Neural progenitor cell (in vitro differentiated cells): ENCODE measurements around the gene AQP12B. TPM values are rescaled to one million over a fixed set of nuclear protein-coding genes. Genes with fewer than 3 reads are reported as not detected.

Experiments
- DNase-seq: peaks from one replicate; pipeline ENCODE4 v3.0.0-alpha.2; 2016; ENCODE audit warnings: low spot score
- H2AFZ ChIP-seq: fragments of 200-600 bp; sonication (generic); replicated peaks from 2 replicates; pipeline ENCODE4 v1.6.1; 2016; ENCODE audit warnings: antibody characterized with exemption
- H3F3A ChIP-seq: fragments of 200-600 bp; sonication (generic); 2 replicates; pipeline ENCODE4 v1.6.1; 2016; ENCODE audit warnings: antibody characterized with exemption, low read depth
- H3K27ac ChIP-seq: fragments of 200-600 bp; sonication (generic); 2 replicates; pipeline ENCODE4 v1.5.1; 2016; ENCODE audit warnings: mild to moderate bottlenecking
- H3K27me3 ChIP-seq: fragments of 200-600 bp; sonication (generic); 2 replicates; pipeline ENCODE4 v1.6.1; 2016; ENCODE audit warnings: mild to moderate bottlenecking, moderate library complexity
- H3K36me3 ChIP-seq: fragments of 200-600 bp; sonication (generic); 2 replicates; pipeline ENCODE4 v1.5.1; 2016
- H3K4me1 ChIP-seq: fragments of 200-600 bp; sonication (generic); 2 replicates; pipeline ENCODE4 v1.6.1; 2016; ENCODE audit warnings: mixed run types
- H3K4me2 ChIP-seq: fragments of 200-600 bp; sonication (generic); 2 replicates; pipeline ENCODE4 v1.6.1; 2016
- H3K4me3 ChIP-seq: fragments of 200-600 bp; sonication (generic); 2 replicates; pipeline ENCODE4 v1.5.1; 2016
- H3K79me2 ChIP-seq: fragments of 200-600 bp; sonication (generic); 2 replicates; pipeline ENCODE4 v1.6.1; 2016; ENCODE audit warnings: low read depth
- H3K9ac ChIP-seq: fragments of 200-600 bp; sonication (generic); 2 replicates; pipeline ENCODE4 v1.6.1; 2016
- H3K9me3 ChIP-seq: fragments of 200-600 bp; sonication (generic); 2 replicates; pipeline ENCODE4 v1.5.1; 2016; ENCODE audit warnings: low read depth
- H4K20me1 ChIP-seq: fragments of 200-600 bp; sonication (generic); 2 replicates; pipeline ENCODE4 v1.6.1; 2016; ENCODE audit warnings: low read depth
- H3K27ac Mint-ChIP-seq: 3 replicates; pipeline ENCODE4 v1.8.0; 2021; ENCODE audit warnings: mixed read lengths
- H3K27me3 Mint-ChIP-seq: 2 replicates; pipeline ENCODE4 v1.8.0; 2022; ENCODE audit warnings: low read depth, mild to moderate bottlenecking, inconsistent platforms, moderate library complexity, mixed read lengths; ENCODE audit not compliant: insufficient read depth
- H3K36me3 Mint-ChIP-seq: 3 replicates; pipeline ENCODE4 v1.8.0; 2021; ENCODE audit warnings: mixed read lengths
- H3K4me1 Mint-ChIP-seq: 3 replicates; pipeline ENCODE4 v1.8.0; 2021; ENCODE audit warnings: mixed read lengths
- H3K4me3 Mint-ChIP-seq: 3 replicates; pipeline ENCODE4 v1.8.0; 2021; ENCODE audit warnings: mild to moderate bottlenecking, moderate library complexity, mixed read lengths
- H3K9me3 Mint-ChIP-seq: 3 replicates; pipeline ENCODE4 v1.8.0; 2020; ENCODE audit warnings: mixed read lengths
- CTCF ChIP-seq: fragments of 200-600 bp; sonication (generic); IDR thresholded peaks from 2 replicates; pipeline ENCODE4 v1.5.1; 2017; ENCODE audit warnings: antibody characterized with exemption, mild to moderate bottlenecking
- EZH2 ChIP-seq: fragments of 200-600 bp; sonication (generic); IDR thresholded peaks from 2 replicates; pipeline ENCODE4 v1.6.1; 2017; ENCODE audit warnings: antibody characterized with exemption, mild to moderate bottlenecking, moderate library complexity
- EZH2phosphoT487 ChIP-seq: fragments of 200-600 bp; sonication (generic); IDR thresholded peaks from 2 replicates; pipeline ENCODE4 v1.6.1; 2017; ENCODE audit warnings: antibody characterized with exemption
- total RNA-seq: library from RNA; depleted of rRNA; stranded (reverse); fragments of >200 nt; gene quantifications from 2 replicates; pipeline ENCODE4 v1.2.3, GENCODE V29; 2015; ENCODE audit warnings: low replicate concordance

Gene AQP12B
- total RNA-seq, 1 donor from 2014 or later: not detected

GRCh38 chr2:240642061-240642805 is 40.5 kb downstream of the AQP12B start:
- Histone ChIP-seq H3K9me3 (no peaks in the 10 kb centered on the region), H4K20me1 (no peaks in the 10 kb centered on the region), H3K36me3 (no peaks in the 10 kb centered on the region), H3K9ac (no peak overlapping the region), H3K27me3 (peaks cover 29% of the 10 kb centered on the region), H3K27ac (no peak overlapping the region), H3K4me1 (peaks cover under 1% of the 10 kb centered on the region), H3F3A (no peaks in the 10 kb centered on the region), H3K4me3 (no peak overlapping the region), H3K4me2 (no peak overlapping the region), H3K79me2 (no peaks in the 10 kb centered on the region), H2AFZ (no peak overlapping the region)
- H3K36me3 Mint-ChIP-seq: no peaks in the 10 kb centered on the region
- peaks cover 12% of the 10 kb centered on the region for H3K27me3 Mint-ChIP-seq
- peaks cover 9% of the 10 kb centered on the region for H3K4me1 Mint-ChIP-seq
- no peak overlapping the region for H3K27ac Mint-ChIP-seq
- H3K9me3 Mint-ChIP-seq: peaks cover 5% of the 10 kb centered on the region
- TF ChIP-seq CTCF (no peak), EZH2 (no peak), EZH2phosphoT487 (no peak)
- DNase-seq: no peak
- H3K4me3 Mint-ChIP-seq: no peak overlapping the region

- Histone ChIP-seq H4K20me1 (no peaks in the 10 kb centered on the region), H3F3A (no peaks in the 10 kb centered on the region), H3K36me3 (no peaks in the 10 kb centered on the region), H3K27ac (no peak overlapping the region), H3K4me1 (no peaks in the 10 kb centered on the region), H3K4me2 (no peak overlapping the region), H3K27me3 (peaks cover 29% of the 10 kb centered on the region), H3K9me3 (no peaks in the 10 kb centered on the region), H3K79me2 (no peaks in the 10 kb centered on the region), H2AFZ (no peak overlapping the region), H3K9ac (no peak overlapping the region), H3K4me3 (no peak overlapping the region)
- Mint-ChIP-seq H3K4me3 (no peak overlapping the region), H3K27ac (no peak overlapping the region), H3K9me3 (peaks cover 4% of the 10 kb centered on the region), H3K36me3 (no peaks in the 10 kb centered on the region), H3K27me3 (peaks cover 12% of the 10 kb centered on the region), H3K4me1 (peaks cover 9% of the 10 kb centered on the region)
- TF ChIP-seq CTCF (peak; percentile 71), EZH2phosphoT487 (no peak)
- DNase-seq: peak; percentile 82
Observed at GRCh38 chr2:240640939-240641338, 41.7 kb downstream of the AQP12B start.

- no peaks in the 10 kb centered on the region for H3K9me3 ChIP-seq
- no peaks in the 10 kb centered on the region for H3K36me3 ChIP-seq
- H3K27ac Mint-ChIP-seq: no peak overlapping the region
- H3K9me3 Mint-ChIP-seq: peaks cover 6% of the 10 kb centered on the region
- H4K20me1 ChIP-seq: no peaks in the 10 kb centered on the region
- no peaks in the 10 kb centered on the region for H3F3A ChIP-seq
- no peak for DNase-seq
- no peak overlapping the region for H3K4me3 ChIP-seq
- H3K36me3 Mint-ChIP-seq: no peaks in the 10 kb centered on the region
- H3K4me3 Mint-ChIP-seq: no peak overlapping the region
- peaks cover 29% of the 10 kb centered on the region for H3K27me3 ChIP-seq
- no peak overlapping the region for H3K4me2 ChIP-seq
- TF ChIP-seq EZH2: no peak
- no peak for TF ChIP-seq CTCF
- TF ChIP-seq EZH2phosphoT487: no peak
- no peak overlapping the region for H3K9ac ChIP-seq
- no peaks in the 10 kb centered on the region for H3K4me1 ChIP-seq
- H3K4me1 Mint-ChIP-seq: peaks cover 9% of the 10 kb centered on the region
- no peak overlapping the region for H3K27ac ChIP-seq
- H3K27me3 Mint-ChIP-seq: peaks cover 10% of the 10 kb centered on the region
- no peak overlapping the region for H2AFZ ChIP-seq
- H3K79me2 ChIP-seq: no peaks in the 10 kb centered on the region
Observed at GRCh38 chr2:240639566-240639965, 43.1 kb downstream of the AQP12B start.
